Iris pigment epithelial cell (primary cell): Measurements from ENCODE around the gene COPS4.
"Not testable (repeated sequence)": the region's sequence is repeated elsewhere in the genome, so short reads cannot be mapped to it uniquely, and the experiment has no call there.

Experiments used
- DNase-seq: peaks from one replicate; pipeline ENCODE4 v3.0.0-alpha.2; 2011; ENCODE audit warnings: low read depth

The COPS4 gene

GRCh38 chr4:83024233-83024632 lies 10.8 kb upstream of the COPS4 start:
- no peak for DNase-seq

GRCh38 chr4:83025563-83025962 lies 9.4 kb upstream of the COPS4 start:
- DNase-seq: no peak

- DNase-seq: no peak
Observed at GRCh38 chr4:83028976-83029375, 6.0 kb upstream of the COPS4 start.

GRCh38 chr4:83029688-83030087 lies 5.3 kb upstream of the COPS4 start:
- DNase-seq: no peak

- no peak for DNase-seq
Observed at GRCh38 chr4:83036991-83037665, 2.1 kb downstream of the COPS4 start.

- DNase-seq: no peak
Observed at GRCh38 chr4:83040269-83040668, 5.3 kb downstream of the COPS4 start.

GRCh38 chr4:83043157-83043556 lies 8.2 kb downstream of the COPS4 start:
- not testable (repeated sequence) for DNase-seq

GRCh38 chr4:83043801-83044407 lies 8.9 kb downstream of the COPS4 start:
- peak; percentile 61 for DNase-seq

GRCh38 chr4:83046693-83047473 lies 11.9 kb downstream of the COPS4 start:
- no peak for DNase-seq

GRCh38 chr4:83048781-83049180 lies 13.8 kb downstream of the COPS4 start:
- DNase-seq: not testable (repeated sequence)

GRCh38 chr4:83054928-83055327 lies 19.9 kb downstream of the COPS4 start:
- peak; percentile 18 for DNase-seq

- no peak for DNase-seq
Observed at GRCh38 chr4:83062739-83063138, 27.8 kb downstream of the COPS4 start.

- no peak for DNase-seq
Observed at GRCh38 chr4:83065266-83065665, 30.3 kb downstream of the COPS4 start.

- DNase-seq: no peak
Observed at GRCh38 chr4:83067058-83067639, 32.2 kb downstream of the COPS4 start.

GRCh38 chr4:83071116-83071515 lies 36.1 kb downstream of the COPS4 start:
- peak; percentile 55 for DNase-seq

- peak; percentile 89 for DNase-seq
Observed at GRCh38 chr4:83074086-83074704, 39.2 kb downstream of the COPS4 start.

- not testable (repeated sequence) for DNase-seq
Observed at GRCh38 chr4:83074783-83075182, 39.8 kb downstream of the COPS4 start.

GRCh38 chr4:83075311-83076095 lies 40.5 kb downstream of the COPS4 start:
- peak; percentile 65 for DNase-seq

- no peak for DNase-seq
Observed at GRCh38 chr4:83080561-83080960, 45.6 kb downstream of the COPS4 start.

GRCh38 chr4:83082777-83083176 lies 47.8 kb downstream of the COPS4 start:
- peak; percentile 11 for DNase-seq

- no peak for DNase-seq
Observed at GRCh38 chr4:83083925-83084475, 49.0 kb downstream of the COPS4 start.
